ENCODE data around the gene TAF1C. TPM values are rescaled to one million over a fixed set of nuclear protein-coding genes. Genes with fewer than 3 reads are reported as not detected.

Gene TAF1C
- total and polyA plus RNA-seq, 2 experiments from 2014 or later, result 37.2 to 57.4 TPM

DNA sequence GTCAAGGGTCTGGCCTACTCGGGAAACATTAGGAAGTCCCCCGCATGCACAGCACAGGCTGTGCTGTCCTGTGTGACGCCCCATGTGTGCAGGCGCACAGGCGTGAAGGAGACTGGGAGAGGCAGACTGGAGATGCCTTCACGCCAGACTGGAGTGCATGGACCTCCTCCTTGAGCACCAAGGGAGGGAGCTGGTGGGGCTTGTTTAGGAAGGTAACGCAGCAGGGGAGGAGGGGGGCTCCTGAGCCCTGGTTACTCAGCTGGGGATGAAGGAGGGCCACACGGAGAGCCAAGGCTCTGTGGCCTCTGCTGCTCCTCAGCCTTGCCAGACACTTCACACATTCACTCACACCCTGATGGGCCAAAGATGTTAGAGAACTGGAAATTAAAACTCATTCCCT is 49.6 kb downstream of the TAF1C start:
- no peak overlapping the region for H3K4me3 ChIP-seq
- H3K4me3 Mint-ChIP-seq, result no peak overlapping the region
- no peak overlapping the region for H3K27ac ChIP-seq (ENCODE audit: low read depth)
- H3K27me3 ChIP-seq (ENCODE audit: insufficient read depth), result no peaks in the 10 kb centered on the region
- H3K36me3 ChIP-seq (ENCODE audit: insufficient read depth), result no peaks in the 10 kb centered on the region; the same call in 1 of the 2 replicates
- peaks cover 63% of the 10 kb centered on the region for H3K4me1 Mint-ChIP-seq
- H3K4me2 ChIP-seq, result no peak overlapping the region
- H2AFZ ChIP-seq, result no peak overlapping the region
- no peaks in the 10 kb centered on the region for H3K9me3 Mint-ChIP-seq
- no peaks in the 10 kb centered on the region for H3F3A ChIP-seq (replicated peaks; ENCODE audit: low read depth)
- peaks cover 48% of the 10 kb centered on the region for H3K4me1 ChIP-seq (ENCODE audit: insufficient read depth)
- DNase-seq (ENCODE audit: low spot score) (no peak), ATAC-seq (no peak)
- peaks cover 10% of the 10 kb centered on the region for H3K27me3 Mint-ChIP-seq (ENCODE audit: insufficient read depth, low read depth, poor library complexity)
- peaks cover 97% of the 10 kb centered on the region for H3K79me2 ChIP-seq (replicated peaks; ENCODE audit: insufficient read depth)
- H3K27ac Mint-ChIP-seq, result peak overlapping the region; percentile 33; the same call in 1 of the 2 replicates
- H3K9me2 ChIP-seq (ENCODE audit: insufficient read depth), result no peaks in the 10 kb centered on the region
- TF ChIP-seq, protein P1, sequence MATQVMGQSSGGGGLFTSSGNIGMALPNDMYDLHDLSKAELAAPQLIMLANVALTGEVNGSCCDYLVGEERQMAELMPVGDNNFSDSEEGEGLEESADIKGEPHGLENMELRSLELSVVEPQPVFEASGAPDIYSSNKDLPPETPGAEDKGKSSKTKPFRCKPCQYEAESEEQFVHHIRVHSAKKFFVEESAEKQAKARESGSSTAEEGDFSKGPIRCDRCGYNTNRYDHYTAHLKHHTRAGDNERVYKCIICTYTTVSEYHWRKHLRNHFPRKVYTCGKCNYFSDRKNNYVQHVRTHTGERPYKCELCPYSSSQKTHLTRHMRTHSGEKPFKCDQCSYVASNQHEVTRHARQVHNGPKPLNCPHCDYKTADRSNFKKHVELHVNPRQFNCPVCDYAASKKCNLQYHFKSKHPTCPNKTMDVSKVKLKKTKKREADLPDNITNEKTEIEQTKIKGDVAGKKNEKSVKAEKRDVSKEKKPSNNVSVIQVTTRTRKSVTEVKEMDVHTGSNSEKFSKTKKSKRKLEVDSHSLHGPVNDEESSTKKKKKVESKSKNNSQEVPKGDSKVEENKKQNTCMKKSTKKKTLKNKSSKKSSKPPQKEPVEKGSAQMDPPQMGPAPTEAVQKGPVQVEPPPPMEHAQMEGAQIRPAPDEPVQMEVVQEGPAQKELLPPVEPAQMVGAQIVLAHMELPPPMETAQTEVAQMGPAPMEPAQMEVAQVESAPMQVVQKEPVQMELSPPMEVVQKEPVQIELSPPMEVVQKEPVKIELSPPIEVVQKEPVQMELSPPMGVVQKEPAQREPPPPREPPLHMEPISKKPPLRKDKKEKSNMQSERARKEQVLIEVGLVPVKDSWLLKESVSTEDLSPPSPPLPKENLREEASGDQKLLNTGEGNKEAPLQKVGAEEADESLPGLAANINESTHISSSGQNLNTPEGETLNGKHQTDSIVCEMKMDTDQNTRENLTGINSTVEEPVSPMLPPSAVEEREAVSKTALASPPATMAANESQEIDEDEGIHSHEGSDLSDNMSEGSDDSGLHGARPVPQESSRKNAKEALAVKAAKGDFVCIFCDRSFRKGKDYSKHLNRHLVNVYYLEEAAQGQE (IDR thresholded peaks at IDR 0.05; ENCODE audit: unreplicated experiment), result no peak
- TF ChIP-seq, protein P2, sequence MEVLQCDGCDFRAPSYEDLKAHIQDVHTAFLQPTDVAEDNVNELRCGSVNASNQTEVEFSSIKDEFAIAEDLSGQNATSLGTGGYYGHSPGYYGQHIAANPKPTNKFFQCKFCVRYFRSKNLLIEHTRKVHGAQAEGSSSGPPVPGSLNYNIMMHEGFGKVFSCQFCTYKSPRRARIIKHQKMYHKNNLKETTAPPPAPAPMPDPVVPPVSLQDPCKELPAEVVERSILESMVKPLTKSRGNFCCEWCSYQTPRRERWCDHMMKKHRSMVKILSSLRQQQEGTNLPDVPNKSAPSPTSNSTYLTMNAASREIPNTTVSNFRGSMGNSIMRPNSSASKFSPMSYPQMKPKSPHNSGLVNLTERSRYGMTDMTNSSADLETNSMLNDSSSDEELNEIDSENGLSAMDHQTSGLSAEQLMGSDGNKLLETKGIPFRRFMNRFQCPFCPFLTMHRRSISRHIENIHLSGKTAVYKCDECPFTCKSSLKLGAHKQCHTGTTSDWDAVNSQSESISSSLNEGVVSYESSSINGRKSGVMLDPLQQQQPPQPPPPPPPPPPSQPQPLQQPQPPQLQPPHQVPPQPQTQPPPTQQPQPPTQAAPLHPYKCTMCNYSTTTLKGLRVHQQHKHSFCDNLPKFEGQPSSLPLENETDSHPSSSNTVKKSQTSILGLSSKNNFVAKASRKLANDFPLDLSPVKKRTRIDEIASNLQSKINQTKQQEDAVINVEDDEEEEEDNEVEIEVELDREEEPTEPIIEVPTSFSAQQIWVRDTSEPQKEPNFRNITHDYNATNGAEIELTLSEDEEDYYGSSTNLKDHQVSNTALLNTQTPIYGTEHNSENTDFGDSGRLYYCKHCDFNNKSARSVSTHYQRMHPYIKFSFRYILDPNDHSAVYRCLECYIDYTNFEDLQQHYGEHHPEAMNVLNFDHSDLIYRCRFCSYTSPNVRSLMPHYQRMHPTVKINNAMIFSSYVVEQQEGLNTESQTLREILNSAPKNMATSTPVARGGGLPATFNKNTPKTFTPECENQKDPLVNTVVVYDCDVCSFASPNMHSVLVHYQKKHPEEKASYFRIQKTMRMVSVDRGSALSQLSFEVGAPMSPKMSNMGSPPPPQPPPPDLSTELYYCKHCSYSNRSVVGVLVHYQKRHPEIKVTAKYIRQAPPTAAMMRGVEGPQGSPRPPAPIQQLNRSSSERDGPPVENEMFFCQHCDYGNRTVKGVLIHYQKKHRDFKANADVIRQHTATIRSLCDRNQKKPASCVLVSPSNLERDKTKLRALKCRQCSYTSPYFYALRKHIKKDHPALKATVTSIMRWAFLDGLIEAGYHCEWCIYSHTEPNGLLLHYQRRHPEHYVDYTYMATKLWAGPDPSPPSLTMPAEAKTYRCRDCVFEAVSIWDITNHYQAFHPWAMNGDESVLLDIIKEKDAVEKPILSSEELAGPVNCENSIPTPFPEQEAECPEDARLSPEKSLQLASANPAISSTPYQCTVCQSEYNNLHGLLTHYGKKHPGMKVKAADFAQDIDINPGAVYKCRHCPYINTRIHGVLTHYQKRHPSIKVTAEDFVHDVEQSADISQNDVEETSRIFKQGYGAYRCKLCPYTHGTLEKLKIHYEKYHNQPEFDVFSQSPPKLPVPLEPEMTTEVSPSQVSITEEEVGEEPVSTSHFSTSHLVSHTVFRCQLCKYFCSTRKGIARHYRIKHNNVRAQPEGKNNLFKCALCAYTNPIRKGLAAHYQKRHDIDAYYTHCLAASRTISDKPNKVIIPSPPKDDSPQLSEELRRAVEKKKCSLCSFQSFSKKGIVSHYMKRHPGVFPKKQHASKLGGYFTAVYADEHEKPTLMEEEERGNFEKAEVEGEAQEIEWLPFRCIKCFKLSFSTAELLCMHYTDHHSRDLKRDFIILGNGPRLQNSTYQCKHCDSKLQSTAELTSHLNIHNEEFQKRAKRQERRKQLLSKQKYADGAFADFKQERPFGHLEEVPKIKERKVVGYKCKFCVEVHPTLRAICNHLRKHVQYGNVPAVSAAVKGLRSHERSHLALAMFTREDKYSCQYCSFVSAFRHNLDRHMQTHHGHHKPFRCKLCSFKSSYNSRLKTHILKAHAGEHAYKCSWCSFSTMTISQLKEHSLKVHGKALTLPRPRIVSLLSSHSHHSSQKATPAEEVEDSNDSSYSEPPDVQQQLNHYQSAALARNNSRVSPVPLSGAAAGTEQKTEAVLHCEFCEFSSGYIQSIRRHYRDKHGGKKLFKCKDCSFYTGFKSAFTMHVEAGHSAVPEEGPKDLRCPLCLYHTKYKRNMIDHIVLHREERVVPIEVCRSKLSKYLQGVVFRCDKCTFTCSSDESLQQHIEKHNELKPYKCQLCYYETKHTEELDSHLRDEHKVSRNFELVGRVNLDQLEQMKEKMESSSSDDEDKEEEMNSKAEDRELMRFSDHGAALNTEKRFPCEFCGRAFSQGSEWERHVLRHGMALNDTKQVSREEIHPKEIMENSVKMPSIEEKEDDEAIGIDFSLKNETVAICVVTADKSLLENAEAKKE (CRISPR knock-in tag; IDR thresholded peaks at IDR 0.05), result no peak
- TF ChIP-seq CREB1 (CRISPR knock-in tag; IDR thresholded peaks at IDR 0.05; ENCODE audit: low read depth) (no peak), POLR2AphosphoS5 (IDR thresholded peaks at IDR 0.05; ENCODE audit: low read depth) (no peak), ZNF331 (CRISPR knock-in tag; IDR thresholded peaks at IDR 0.05; ENCODE audit: low read depth) (no peak), STAT1 (IDR thresholded peaks at IDR 0.05; ENCODE audit: unreplicated experiment) (no peak), NANOG (IDR thresholded peaks at IDR 0.05; ENCODE audit: borderline replicate concordance) (no peak), EZH2 (IDR thresholded peaks at IDR 0.05; ENCODE audit: low read depth, unreplicated experiment) (no peak), EZH2phosphoT487 (IDR thresholded peaks at IDR 0.05; ENCODE audit: unreplicated experiment) (no peak), JUNB (IDR thresholded peaks at IDR 0.05; ENCODE audit: unreplicated experiment) (no peak), ZNF114 (CRISPR knock-in tag; IDR thresholded peaks at IDR 0.05) (no peak)
- TF ChIP-seq, protein P3, sequence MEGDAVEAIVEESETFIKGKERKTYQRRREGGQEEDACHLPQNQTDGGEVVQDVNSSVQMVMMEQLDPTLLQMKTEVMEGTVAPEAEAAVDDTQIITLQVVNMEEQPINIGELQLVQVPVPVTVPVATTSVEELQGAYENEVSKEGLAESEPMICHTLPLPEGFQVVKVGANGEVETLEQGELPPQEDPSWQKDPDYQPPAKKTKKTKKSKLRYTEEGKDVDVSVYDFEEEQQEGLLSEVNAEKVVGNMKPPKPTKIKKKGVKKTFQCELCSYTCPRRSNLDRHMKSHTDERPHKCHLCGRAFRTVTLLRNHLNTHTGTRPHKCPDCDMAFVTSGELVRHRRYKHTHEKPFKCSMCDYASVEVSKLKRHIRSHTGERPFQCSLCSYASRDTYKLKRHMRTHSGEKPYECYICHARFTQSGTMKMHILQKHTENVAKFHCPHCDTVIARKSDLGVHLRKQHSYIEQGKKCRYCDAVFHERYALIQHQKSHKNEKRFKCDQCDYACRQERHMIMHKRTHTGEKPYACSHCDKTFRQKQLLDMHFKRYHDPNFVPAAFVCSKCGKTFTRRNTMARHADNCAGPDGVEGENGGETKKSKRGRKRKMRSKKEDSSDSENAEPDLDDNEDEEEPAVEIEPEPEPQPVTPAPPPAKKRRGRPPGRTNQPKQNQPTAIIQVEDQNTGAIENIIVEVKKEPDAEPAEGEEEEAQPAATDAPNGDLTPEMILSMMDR (conservative IDR thresholded peaks at IDR 0.05; ENCODE audit: low read depth in 2 of 2), result no peak
- TF ChIP-seq, protein P4, sequence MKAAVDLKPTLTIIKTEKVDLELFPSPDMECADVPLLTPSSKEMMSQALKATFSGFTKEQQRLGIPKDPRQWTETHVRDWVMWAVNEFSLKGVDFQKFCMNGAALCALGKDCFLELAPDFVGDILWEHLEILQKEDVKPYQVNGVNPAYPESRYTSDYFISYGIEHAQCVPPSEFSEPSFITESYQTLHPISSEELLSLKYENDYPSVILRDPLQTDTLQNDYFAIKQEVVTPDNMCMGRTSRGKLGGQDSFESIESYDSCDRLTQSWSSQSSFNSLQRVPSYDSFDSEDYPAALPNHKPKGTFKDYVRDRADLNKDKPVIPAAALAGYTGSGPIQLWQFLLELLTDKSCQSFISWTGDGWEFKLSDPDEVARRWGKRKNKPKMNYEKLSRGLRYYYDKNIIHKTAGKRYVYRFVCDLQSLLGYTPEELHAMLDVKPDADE (IDR thresholded peaks at IDR 0.05), result no peak
- peaks cover 16% of the 10 kb centered on the region for H4K20me1 ChIP-seq (replicated peaks; ENCODE audit: insufficient read depth)
- no peaks in the 10 kb centered on the region; the same call in 1 of the 3 replicates for H3K36me3 Mint-ChIP-seq (ENCODE audit: low read depth)

All from GM23338 (cell line).